Measurements from ENCODE around the gene C12orf57. TPM values are rescaled to one million over a fixed set of nuclear protein-coding genes. Genes with fewer than 3 reads are reported as not detected.

The C12orf57 gene
- total RNA-seq, 1 experiment from 2014 or later, result 158 TPM

- H3K27me3 Mint-ChIP-seq (ENCODE audit: low read depth), result no peaks in the 10 kb centered on the region
- H3K4me3 Mint-ChIP-seq, result peak overlapping the region; percentile 75
- peak overlapping the region; percentile 99 for H3K27ac Mint-ChIP-seq
- peaks cover 55% of the 10 kb centered on the region for H3K4me1 Mint-ChIP-seq
- peak; percentile 78 for DNase-seq (ENCODE audit: low spot score)
- no peak for TF ChIP-seq RORB (CRISPR knock-in tag; IDR thresholded peaks at IDR 0.05)
- TF ChIP-seq NR1H2 (CRISPR knock-in tag; IDR thresholded peaks at IDR 0.05), result no peak
- TF ChIP-seq, protein P1, sequence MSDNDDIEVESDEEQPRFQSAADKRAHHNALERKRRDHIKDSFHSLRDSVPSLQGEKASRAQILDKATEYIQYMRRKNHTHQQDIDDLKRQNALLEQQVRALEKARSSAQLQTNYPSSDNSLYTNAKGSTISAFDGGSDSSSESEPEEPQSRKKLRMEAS (CRISPR knock-in tag; IDR thresholded peaks at IDR 0.05), result no peak; the same call in 1 of the 2 replicates
- no peak for TF ChIP-seq SMAD4 (CRISPR knock-in tag; IDR thresholded peaks at IDR 0.05)
- TF ChIP-seq, protein P2, sequence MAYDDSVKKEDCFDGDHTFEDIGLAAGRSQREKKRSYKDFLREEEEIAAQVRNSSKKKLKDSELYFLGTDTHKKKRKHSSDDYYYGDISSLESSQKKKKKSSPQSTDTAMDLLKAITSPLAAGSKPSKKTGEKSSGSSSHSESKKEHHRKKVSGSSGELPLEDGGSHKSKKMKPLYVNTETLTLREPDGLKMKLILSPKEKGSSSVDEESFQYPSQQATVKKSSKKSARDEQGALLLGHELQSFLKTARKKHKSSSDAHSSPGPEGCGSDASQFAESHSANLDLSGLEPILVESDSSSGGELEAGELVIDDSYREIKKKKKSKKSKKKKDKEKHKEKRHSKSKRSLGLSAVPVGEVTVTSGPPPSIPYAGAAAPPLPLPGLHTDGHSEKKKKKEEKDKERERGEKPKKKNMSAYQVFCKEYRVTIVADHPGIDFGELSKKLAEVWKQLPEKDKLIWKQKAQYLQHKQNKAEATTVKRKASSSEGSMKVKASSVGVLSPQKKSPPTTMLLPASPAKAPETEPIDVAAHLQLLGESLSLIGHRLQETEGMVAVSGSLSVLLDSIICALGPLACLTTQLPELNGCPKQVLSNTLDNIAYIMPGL (CRISPR knock-in tag; IDR thresholded peaks at IDR 0.05), result peak; percentile 21; the same call in 1 of the 2 replicates
- TF ChIP-seq ZNF423 (CRISPR knock-in tag; IDR thresholded peaks at IDR 0.05), result 0 out of 2 replicates have a peak, but pooled peaks have one; percentile 4
- peak; percentile 87 for TF ChIP-seq ZNF263 (CRISPR knock-in tag; IDR thresholded peaks at IDR 0.05; ENCODE audit: low read depth)
- no peak for TF ChIP-seq ZBTB21 (CRISPR knock-in tag; IDR thresholded peaks at IDR 0.05; ENCODE audit: borderline replicate concordance)
- TF ChIP-seq, protein P3, sequence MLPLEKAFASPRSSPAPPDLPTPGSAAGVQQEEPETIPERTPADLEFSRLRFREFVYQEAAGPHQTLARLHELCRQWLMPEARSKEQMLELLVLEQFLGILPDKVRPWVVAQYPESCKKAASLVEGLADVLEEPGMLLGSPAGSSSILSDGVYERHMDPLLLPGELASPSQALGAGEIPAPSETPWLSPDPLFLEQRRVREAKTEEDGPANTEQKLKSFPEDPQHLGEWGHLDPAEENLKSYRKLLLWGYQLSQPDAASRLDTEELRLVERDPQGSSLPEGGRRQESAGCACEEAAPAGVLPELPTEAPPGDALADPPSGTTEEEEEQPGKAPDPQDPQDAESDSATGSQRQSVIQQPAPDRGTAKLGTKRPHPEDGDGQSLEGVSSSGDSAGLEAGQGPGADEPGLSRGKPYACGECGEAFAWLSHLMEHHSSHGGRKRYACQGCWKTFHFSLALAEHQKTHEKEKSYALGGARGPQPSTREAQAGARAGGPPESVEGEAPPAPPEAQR (CRISPR knock-in tag; IDR thresholded peaks at IDR 0.05), result no peak
- no peak for TF ChIP-seq ZNF671 (CRISPR knock-in tag; IDR thresholded peaks at IDR 0.05)
- peak; percentile 96 for TF ChIP-seq NFE2L1 (CRISPR knock-in tag; IDR thresholded peaks at IDR 0.05)
- peak; percentile 59 for ATAC-seq
- ChIA-PET CTCF (interaction anchor here (0.6 to 9.7 kb wide), 26 partner anchors 9 to 705 kb away, joined by 3 to 296 read pairs (median 6); partner anchors contain the start of genes ATN1, C12orf57, COPS7A and LPCAT3), POLR2A (interaction anchor here (1.1 to 6.6 kb wide), 6 partner anchors 17 to 89 kb away, joined by 3 to 167 read pairs (median 12); partner anchors contain the start of genes C12orf57, LPCAT3, RNU7-1 and SPSB2)
- no peaks in the 10 kb centered on the region for H3K9me3 Mint-ChIP-seq
- peaks cover 16% of the 10 kb centered on the region for H3K36me3 Mint-ChIP-seq
Measured at GRCh38 chr12:6961695-6962284, 18.0 kb downstream of the C12orf57 start.

DNA sequence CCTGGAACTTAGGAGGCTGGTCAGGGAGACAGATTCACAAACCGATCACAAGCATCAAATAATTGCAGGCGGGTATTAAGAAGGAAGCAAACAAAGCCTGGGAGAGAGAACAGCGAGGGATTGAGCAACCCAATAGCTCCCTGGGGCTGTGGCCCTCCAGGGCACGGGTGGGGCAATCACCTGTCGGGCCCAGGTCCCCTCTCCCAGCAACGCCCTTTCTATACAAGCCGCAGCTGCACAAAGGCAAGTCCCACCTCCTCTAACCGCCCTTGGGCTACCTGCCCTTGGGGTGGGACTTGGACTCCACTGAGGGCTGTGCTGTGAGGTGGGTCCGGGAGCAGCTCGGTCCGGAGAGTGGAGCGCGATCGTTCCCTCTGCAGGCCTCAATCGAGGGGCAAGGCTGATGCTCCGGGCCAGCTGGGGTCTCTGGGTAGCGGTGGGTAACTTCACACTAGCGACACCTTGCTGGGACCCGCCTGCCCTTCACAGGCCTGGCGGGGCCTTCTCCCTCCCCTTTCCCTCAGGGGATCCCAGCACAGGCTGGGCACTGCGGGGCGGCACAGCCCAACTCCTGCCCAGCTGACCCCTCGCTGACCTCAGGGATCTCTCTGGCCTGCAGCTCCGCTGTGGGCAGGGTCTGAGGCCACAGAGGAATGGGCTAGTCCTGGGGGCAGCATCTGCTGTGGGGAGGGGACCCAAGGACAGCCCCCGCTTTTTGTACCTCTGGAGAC lies 18.6 kb downstream of the C12orf57 start:
- Mint-ChIP-seq H3K4me3 (peak overlapping the region; percentile 75), H3K27me3 (ENCODE audit: low read depth) (no peaks in the 10 kb centered on the region), H3K4me1 (peaks cover 55% of the 10 kb centered on the region), H3K9me3 (no peaks in the 10 kb centered on the region), H3K27ac (peak overlapping the region; percentile 99), H3K36me3 (peaks cover 23% of the 10 kb centered on the region)
- ChIA-PET POLR2A (interaction anchor here (0.6 to 6.6 kb wide), 8 partner anchors 9 to 89 kb away, joined by 3 to 167 read pairs (median 8); partner anchors contain the start of genes C12orf57, LPCAT3, RNU7-1 and SPSB2), CTCF (interaction anchor here (0.6 to 9.7 kb wide), 19 partner anchors 10 to 704 kb away, joined by 3 to 296 read pairs (median 8); partner anchors contain the start of genes ATN1, C12orf57, COPS7A and LPCAT3)
- ATAC-seq, result peak; percentile 6
- DNase-seq (ENCODE audit: low spot score), result no peak
- TF ChIP-seq ZNF396 (CRISPR knock-in tag; IDR thresholded peaks at IDR 0.05; ENCODE audit: borderline replicate concordance) (no peak), ZBTB43 (CRISPR knock-in tag; IDR thresholded peaks at IDR 0.05) (0 out of 2 replicates have a peak, but pooled peaks have one; percentile 17), ARID4B (CRISPR knock-in tag; IDR thresholded peaks at IDR 0.05; ENCODE audit: borderline replicate concordance) (peak; percentile 55; the same call in 1 of the 2 replicates), STAT6 (CRISPR knock-in tag; conservative IDR thresholded peaks at IDR 0.05; ENCODE audit: low read depth) (no peak), ZNF416 (CRISPR knock-in tag; IDR thresholded peaks at IDR 0.05) (0 out of 2 replicates have a peak, but pooled peaks have one; percentile 36), ZNF263 (CRISPR knock-in tag; IDR thresholded peaks at IDR 0.05; ENCODE audit: low read depth) (no peak), ZNF671 (CRISPR knock-in tag; IDR thresholded peaks at IDR 0.05) (no peak), ZNF317 (CRISPR knock-in tag; IDR thresholded peaks at IDR 0.05; ENCODE audit: borderline replicate concordance, low read depth) (no peak)
- TF ChIP-seq, protein P1 (CRISPR knock-in tag; IDR thresholded peaks at IDR 0.05), result peak; percentile 53; the same call in 1 of the 2 replicates
